K562 (cell line): ENCODE data around the gene CCR2. TPM values are rescaled to one million over a fixed set of nuclear protein-coding genes. Genes with fewer than 3 reads are reported as not detected.
A peak's percentile ranks its signal among the peaks of the same experiment; 100 is the strongest.

Experiments
- CEBPG ChIP-seq, 3 experiments: fragments of 200-800 bp in 1 of 3; sonication (Bioruptor generic) in 1 of 3; sonication (generic) in 1 of 3; formaldehyde crosslinking in 1 of 3; IDR thresholded peaks in 2 of 3; conservative IDR thresholded peaks in 1 of 3; 2 replicates each; pipeline versions ENCODE4 v1.6.1 to v1.8.0; 2016 to 2022; ENCODE audit warnings: missing compliant biosample characterization in 2 of 3, missing genetic modification characterization in 2 of 3, mild to moderate bottlenecking in 1 of 3, missing genetic modification reagents in 1 of 3
- CEBPZ ChIP-seq: fragments of 150-350 bp; IDR thresholded peaks from 2 replicates; pipeline ENCODE4 v1.6.1; 2014; ENCODE audit warnings: low read depth, mild to moderate bottlenecking, low read length, borderline replicate concordance
- CHD4 ChIP-seq: fragments of 200-600 bp; sonication (generic); IDR thresholded peaks from 3 replicates; pipeline ENCODE4 v1.6.1; 2012; ENCODE audit warnings: low read depth, mild to moderate bottlenecking, mixed read lengths, low read length, inconsistent platforms; ENCODE audit not compliant: insufficient read depth, insufficient replicate concordance, poor library complexity, severe bottlenecking
- CREB3 ChIP-seq: fragments of 450-650 bp; conservative IDR thresholded peaks from 2 replicates; pipeline ENCODE4 v1.6.1; 2016; ENCODE audit warnings: missing genetic modification characterization, low read depth, mild to moderate bottlenecking, missing compliant biosample characterization, moderate library complexity
- CUX1 ChIP-seq: fragments of 200-800 bp; sonication (Bioruptor generic); IDR thresholded peaks from 2 replicates; pipeline ENCODE4 v1.6.1; 2016; ENCODE audit warnings: missing genetic modification characterization, missing compliant biosample characterization
- ELK3 ChIP-seq: fragments of 450-650 bp; formaldehyde crosslinking; IDR thresholded peaks from 2 replicates; pipeline ENCODE4 v1.4.0; 2020; ENCODE audit warnings: mild to moderate bottlenecking
- KAT2B ChIP-seq: IDR thresholded peaks from one replicate; pipeline ENCODE4 v1.6.1; 2012; ENCODE audit warnings: low read depth, mild to moderate bottlenecking, control low read depth, inconsistent platforms, low read length, moderate library complexity
- KLF6 ChIP-seq: fragments of 250-450 bp; sonication (Bioruptor Pico); IDR thresholded peaks from 2 replicates; pipeline ENCODE4 v1.4.0; 2020; ENCODE audit warnings: mild to moderate bottlenecking, moderate library complexity, borderline replicate concordance
- MLX ChIP-seq, 2 experiments: fragments of 450-650 bp in 1 of 2; sonication (generic) in 1 of 2; formaldehyde crosslinking; conservative IDR thresholded peaks; 2 replicates each; pipeline versions ENCODE4 v1.4.0 to v1.8.1; 2020 to 2022; ENCODE audit warnings: mild to moderate bottlenecking in 1 of 2, missing genetic modification reagents in 1 of 2
- MTF1 ChIP-seq: fragments of 250-450 bp; sonication (Bioruptor Pico); IDR thresholded peaks from 2 replicates; pipeline ENCODE4 v1.9.0; 2021; ENCODE audit warnings: moderate library complexity, mild to moderate bottlenecking, inconsistent platforms, borderline replicate concordance
- SMARCB1 ChIP-seq: IDR thresholded peaks from 2 replicates; pipeline ENCODE4 v1.6.1; 2011; ENCODE audit warnings: improper control_type of control experiment, low read depth; ENCODE audit not compliant: insufficient read length
- ZNF184 ChIP-seq: sonication (generic); formaldehyde crosslinking; IDR thresholded peaks from 2 replicates; pipeline ENCODE4 v1.5.0; 2020; ENCODE audit warnings: missing genetic modification reagents
- ZNF75A ChIP-seq: fragments of 450-650 bp; formaldehyde crosslinking; IDR thresholded peaks from 2 replicates; pipeline ENCODE4 v1.4.0; 2020; ENCODE audit warnings: mild to moderate bottlenecking
- ZNF764 ChIP-seq: fragments of 250-450 bp; sonication (Bioruptor Pico); IDR thresholded peaks from 2 replicates; pipeline ENCODE4 v1.4.0; 2020; ENCODE audit warnings: low read depth, mild to moderate bottlenecking, moderate library complexity
- ZNF778 ChIP-seq: fragments of 450-650 bp; formaldehyde crosslinking; IDR thresholded peaks from 2 replicates; pipeline ENCODE4 v1.4.0; 2020; ENCODE audit warnings: mild to moderate bottlenecking, moderate library complexity
- polyA plus RNA-seq, 8 experiments: library from polyadenylated mRNA; depleted of rRNA in 4 of 8; stranded (reverse) in 5 of 8; unstranded in 3 of 8; fragments of >200 nt; fragmentation: Nextera tagmentation in 2 of 8; fragmentation: Illumina TruSeq in 1 of 8; extraction: Ambion mirVana in 2 of 8; extraction: Trizol in 1 of 8; gene quantifications; 2 replicates each; pipeline versions ENCODE4 v1.2.1 to v1.2.3, GENCODE V29; 2011 to 2014; ENCODE audit warnings: inconsistent platforms in 1 of 8, missing spikeins in 1 of 8
- total RNA-seq, 7 experiments: library from RNA; depleted of rRNA in 6 of 7; stranded (reverse); fragments of >200 nt in 6 of 7; fragmentation: Illumina TruSeq in 2 of 7; extraction: Trizol in 2 of 7; gene quantifications; 2 replicates each; pipeline versions ENCODE4 v1.2.1 to v1.2.3, GENCODE V29; 2011 to 2021; ENCODE audit warnings: low replicate concordance in 1 of 7

CCR2 gene
- total and polyA plus RNA-seq, 9 of the 15 experiments (the other 6 are each of a cell fraction or from before 2014, with no cell fraction given): not detected

GRCh38 chr3:46406443-46406787 lies 52.5 kb downstream of the CCR2 start (continued):
- TF ChIP-seq SMARCB1 (peak; percentile 41), ZNF75A (CRISPR knock-in tag) (no peak), KAT2B (no peak), CUX1 (CRISPR knock-in tag) (no peak), CEBPZ (no peak), MLX (CRISPR knock-in tag; conservative IDR thresholded peaks at IDR 0.05) (no peak), KLF6 (CRISPR knock-in tag) (no peak), ELK3 (CRISPR knock-in tag) (no peak), ZNF778 (CRISPR knock-in tag) (no peak), MTF1 (CRISPR knock-in tag) (no peak), CREB3 (tag) (no peak), CHD4 (peak; percentile 46), ZNF184 (CRISPR knock-in tag) (no peak), CEBPG (CRISPR knock-in tag; IDR thresholded peaks at IDR 0.05) (no peak), CEBPG (tag; conservative IDR thresholded peaks at IDR 0.05 in 1 of 2, IDR thresholded peaks at IDR 0.05 in 1 of 2) (peak in 1 of 2 experiments; percentile 41; a peak in 1 of 4 replicates), ZNF764 (CRISPR knock-in tag) (no peak)
